ENCODE results near the gene VPS36. TPM values are rescaled to one million over a fixed set of nuclear protein-coding genes. Genes with fewer than 3 reads are reported as not detected.

VPS36 gene
- total and polyA plus RNA-seq, 2 of the 8 experiments (the other 6 are each of a cell fraction or from before 2014, with no cell fraction given) = 14.1 to 19.8 TPM

DNA sequence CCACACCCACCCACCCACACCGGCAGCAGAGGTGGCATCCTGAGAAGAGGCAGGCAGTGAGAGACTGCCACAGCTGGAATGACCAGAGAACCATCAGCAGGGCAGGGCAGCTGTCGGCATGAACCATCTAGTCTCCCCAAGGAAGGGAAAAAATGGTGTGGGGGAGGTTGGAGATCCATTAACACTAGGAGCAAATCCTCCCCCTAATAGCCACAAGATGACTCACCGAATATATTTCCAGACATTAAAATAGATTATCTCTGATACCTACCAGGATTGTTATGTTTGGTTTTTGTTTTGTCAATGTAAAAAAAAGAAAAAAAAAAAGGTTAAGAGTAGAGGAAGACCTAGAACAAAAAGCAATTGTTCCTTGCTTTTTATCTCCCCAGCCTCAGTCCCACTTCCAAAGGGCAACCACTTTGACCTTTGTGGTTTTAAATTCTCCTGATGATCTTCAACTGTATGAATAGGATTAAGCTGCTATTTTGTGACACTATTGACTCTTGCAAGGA is 78.6 kb downstream of the VPS36 start:
- H3K4me1 ChIP-seq (replicated peaks in 1 of 4; ENCODE audit: control insufficient read depth in 3 of 4, insufficient read depth in 4 of 4, low read length in 3 of 4) = peaks cover 0 to 3% (median 0%) of the 10 kb centered on the region in 4 experiments; a peak in 1 of 7 replicates
- H3K79me1 ChIP-seq (ENCODE audit: low read depth, low read length) = no peaks in the 10 kb centered on the region
- TF ChIP-seq SRF (IDR thresholded peaks at IDR 0.05; ENCODE audit: low read depth, low read length) (no peak), HDAC6 (IDR thresholded peaks at IDR 0.05; ENCODE audit: low read depth, low read length) (no peak), JUN (IDR thresholded peaks at IDR 0.05; ENCODE audit: low read depth, low read length) (no peak), CTBP2 (IDR thresholded peaks at IDR 0.05; ENCODE audit: borderline replicate concordance, insufficient read depth, insufficient read length, low read length) (no peak)
- TF ChIP-seq, protein P1, sequence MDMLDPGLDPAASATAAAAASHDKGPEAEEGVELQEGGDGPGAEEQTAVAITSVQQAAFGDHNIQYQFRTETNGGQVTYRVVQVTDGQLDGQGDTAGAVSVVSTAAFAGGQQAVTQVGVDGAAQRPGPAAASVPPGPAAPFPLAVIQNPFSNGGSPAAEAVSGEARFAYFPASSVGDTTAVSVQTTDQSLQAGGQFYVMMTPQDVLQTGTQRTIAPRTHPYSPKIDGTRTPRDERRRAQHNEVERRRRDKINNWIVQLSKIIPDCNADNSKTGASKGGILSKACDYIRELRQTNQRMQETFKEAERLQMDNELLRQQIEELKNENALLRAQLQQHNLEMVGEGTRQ (IDR thresholded peaks at IDR 0.05; ENCODE audit: low read length) = no peak
- 86% methylated on average over 3 of the region's 3 CpGs; no CpG with 5 or more reads in 1 of the 2 experiments for WGBS, 2 experiments (ENCODE audit: extremely low coverage in 1 of 2, insufficient coverage in 1 of 2, insufficient read length in 1 of 2, insufficient replicate concordance in 2 of 2, low coverage in 1 of 2, low lambda C conversion rate in 2 of 2, missing lambda C conversion rate in 1 of 2)
- no peak overlapping the region for H2BK12ac ChIP-seq (ENCODE audit: low read depth, low read length)
- no peaks in the 10 kb centered on the region for H3K79me2 ChIP-seq (ENCODE audit: control insufficient read depth in 1 of 2, insufficient read depth in 2 of 2, low read length in 2 of 2)
- H3K27me3 ChIP-seq (replicated peaks in 1 of 4; ENCODE audit: control insufficient read depth in 3 of 4, extremely low read depth in 1 of 4, insufficient read depth in 3 of 4, low read length in 3 of 4) = no peaks in the 10 kb centered on the region
- H3K23me2 ChIP-seq (ENCODE audit: low read depth, low read length) = no peaks in the 10 kb centered on the region; the same call in 1 of the 2 replicates
- no peak overlapping the region for H2AFZ ChIP-seq (ENCODE audit: low read length)
- H3K36me3 ChIP-seq (ENCODE audit: control insufficient read depth in 2 of 4, insufficient read depth in 4 of 4, low read length in 3 of 4) = no peaks in the 10 kb centered on the region
- DNase-seq (ENCODE audit: low read depth in 1 of 2, low spot score in 2 of 2) (no peak), FAIRE-seq (peak; percentile 42)
- H3K27ac ChIP-seq (ENCODE audit: low read depth, low read length) = no peak overlapping the region
- POLR2A ChIA-PET (ENCODE audit: partially characterized antibody) = no interaction called here
- H3K4ac ChIP-seq (replicated peaks; ENCODE audit: insufficient read length, low read depth, low read length) = no peak overlapping the region
- no peak overlapping the region for H3K9ac ChIP-seq (replicated peaks in 1 of 4; ENCODE audit: extremely low read depth in 1 of 4, low read depth in 3 of 4, low read length in 3 of 4)
- no peaks in the 10 kb centered on the region for H4K20me1 ChIP-seq (replicated peaks in 1 of 2; ENCODE audit: control insufficient read depth in 1 of 2, insufficient read depth in 2 of 2, low read length in 2 of 2)
- H4K8ac ChIP-seq (ENCODE audit: extremely low read depth, insufficient read depth, low read length) = no peak overlapping the region
- H3K18ac ChIP-seq (ENCODE audit: extremely low read depth, low read length) = no peak overlapping the region
- no peak overlapping the region for H3K23ac ChIP-seq (ENCODE audit: insufficient read length)
- H2AK5ac ChIP-seq (ENCODE audit: low read depth, low read length) = no peak overlapping the region
- H2BK5ac ChIP-seq (ENCODE audit: low read depth, low read length) = no peak overlapping the region
- H4K5ac ChIP-seq (ENCODE audit: insufficient read length, low read depth, low read length) = no peak overlapping the region
- H3K4me2 ChIP-seq (ENCODE audit: insufficient read depth in 1 of 2, low read depth in 2 of 2, low read length in 2 of 2) = no peak overlapping the region
- H2BK15ac ChIP-seq (ENCODE audit: low read length) = no peak overlapping the region
- no peak overlapping the region for H2BK120ac ChIP-seq (replicated peaks; ENCODE audit: low read depth, low read length)
- H3K56ac ChIP-seq (replicated peaks; ENCODE audit: insufficient read length, low read depth, low read length) = no peak overlapping the region
- CTCF ChIA-PET (ENCODE audit: partially characterized antibody) = interaction anchor here (1.2 kb wide), 1 partner anchor 28 kb away, joined by 4 read pairs; no protein-coding TSS in a partner anchor
- no peak overlapping the region for H3K4me3 ChIP-seq (ENCODE audit: extremely low read depth in 1 of 4, insufficient read depth in 2 of 4, low read depth in 3 of 4, low read length in 4 of 4)
- no peak overlapping the region for H4K91ac ChIP-seq (replicated peaks; ENCODE audit: insufficient read length, low read length)
- H2BK20ac ChIP-seq (ENCODE audit: low read length) = no peak overlapping the region
- H3K14ac ChIP-seq (ENCODE audit: insufficient read length) = no peak overlapping the region
- no peaks in the 10 kb centered on the region for H3K9me3 ChIP-seq (ENCODE audit: insufficient read depth in 2 of 2, low read depth in 1 of 2, low read length in 1 of 2)

Measured in H1 (cell line).